GM21360 (cell line): Measurements from ENCODE around the gene DNASE1.
"Not testable (repeated sequence)": the region's sequence is repeated elsewhere in the genome, so short reads cannot be mapped to it uniquely, and the experiment has no call there.

Source experiments
- ATAC-seq: cut with Tn5 transposase; IDR thresholded peaks from one replicate; pipeline ENCODE4 v1.9.1; 2021; ENCODE audit warnings: mild to moderate bottlenecking, moderate library complexity; ENCODE audit not compliant: unreplicated experiment

DNASE1 gene

GRCh38 chr16:3640632-3641501 is 13.6 kb upstream of the DNASE1 start:
- no peak for ATAC-seq

- no peak for ATAC-seq
These were observed 12.6 kb upstream of the DNASE1 start for GRCh38 chr16:3641801-3642396.

- no peak for ATAC-seq
These were observed 11.9 kb upstream of the DNASE1 start for GRCh38 chr16:3642397-3643094.

- ATAC-seq = no peak
These were observed 11.3 kb upstream of the DNASE1 start for GRCh38 chr16:3643095-3643730.

- ATAC-seq = no peak
These were observed 9.4 kb upstream of the DNASE1 start for GRCh38 chr16:3645108-3645503.

- ATAC-seq = no peak
These were observed 8.8 kb upstream of the DNASE1 start for GRCh38 chr16:3645504-3646347.

- no peak for ATAC-seq
These were observed 8.1 kb upstream of the DNASE1 start for GRCh38 chr16:3646348-3646920.

- no peak for ATAC-seq
These were observed 3.7 kb upstream of the DNASE1 start for GRCh38 chr16:3650631-3651265.

GRCh38 chr16:3651461-3652372 is 2.8 kb upstream of the DNASE1 start:
- ATAC-seq = no peak

- ATAC-seq = no peak
These were observed 1.9 kb upstream of the DNASE1 start for GRCh38 chr16:3652373-3653195.

GRCh38 chr16:3655030-3655395 is 522 bp downstream of the DNASE1 start:
- ATAC-seq = no peak

GRCh38 chr16:3655396-3656159 is 1.1 kb downstream of the DNASE1 start:
- ATAC-seq = no peak

GRCh38 chr16:3656160-3656490 is 1.6 kb downstream of the DNASE1 start:
- not testable (repeated sequence) for ATAC-seq

- ATAC-seq = no peak
These were observed 2.3 kb downstream of the DNASE1 start for GRCh38 chr16:3656491-3657468.

- ATAC-seq = no peak
These were observed 4.8 kb downstream of the DNASE1 start for GRCh38 chr16:3659251-3659650.

GRCh38 chr16:3661311-3661710 is 6.8 kb downstream of the DNASE1 start:
- no peak for ATAC-seq
